Lung (tissue), 12 donors: ENCODE measurements around the gene TBKBP1. TPM values are rescaled to one million over a fixed set of nuclear protein-coding genes. Genes with fewer than 3 reads are reported as not detected.

Experiments
- ATAC-seq: fragments of 200-7000 bp; cut with Tn5 transposase; one replicate; pipeline ENCODE4 v1.9.1; 2020; ENCODE audit warnings: moderate number of reproducible peaks; ENCODE audit not compliant: insufficient read depth, low FRiP score
- DNase-seq, 3 donors: peaks; one replicate each; pipeline ENCODE4 v3.0.0-alpha.2; 2013 to 2017
- H3K27ac ChIP-seq, 2 donors: one replicate each; pipeline ENCODE4 v1.5.1; 2013; ENCODE audit warnings: mild to moderate bottlenecking in 2 of 2, moderate library complexity in 2 of 2, control low read depth in 1 of 2, inconsistent platforms in 1 of 2, low read depth in 1 of 2, low read length in 1 of 2
- H3K27me3 ChIP-seq, 3 donors: one replicate each; pipeline ENCODE4 v1.5.1; 2013; ENCODE audit warnings: low read length in 2 of 3; ENCODE audit not compliant: control insufficient read depth in 3 of 3, insufficient read depth in 3 of 3
- H3K36me3 ChIP-seq, 4 donors: one replicate each; pipeline ENCODE4 v1.5.1; 2013; ENCODE audit warnings: low read length in 4 of 4, mild to moderate bottlenecking in 1 of 4, moderate library complexity in 1 of 4; ENCODE audit not compliant: control insufficient read depth in 4 of 4, insufficient read depth in 4 of 4
- H3K4me1 ChIP-seq, 5 donors: one replicate each; pipeline ENCODE4 v1.5.1; 2013; ENCODE audit warnings: low read length in 5 of 5, mild to moderate bottlenecking in 2 of 5, moderate library complexity in 1 of 5; ENCODE audit not compliant: control insufficient read depth in 5 of 5, insufficient read depth in 5 of 5
- H3K4me3 ChIP-seq: one replicate; pipeline ENCODE4 v1.5.1; 2013; ENCODE audit warnings: mild to moderate bottlenecking, control low read depth, moderate library complexity
- H3K9ac ChIP-seq, 2 donors: one replicate each; pipeline ENCODE4 v1.5.1; 2013; ENCODE audit warnings: low read length in 2 of 2, control low read depth in 1 of 2; ENCODE audit not compliant: insufficient read depth in 1 of 2
- H3K9me3 ChIP-seq, 4 donors: one replicate each; pipeline ENCODE4 v1.5.1; 2013; ENCODE audit warnings: low read length in 3 of 4, mild to moderate bottlenecking in 1 of 4, moderate library complexity in 1 of 4; ENCODE audit not compliant: control insufficient read depth in 4 of 4, insufficient read depth in 3 of 4
- WGBS, 2 donors: extraction: QIAGEN DNeasy Blood & Tissue Kit; methylation state at CpG; one replicate each; pipeline ENCODE4 v1.1.7; 2013; 5-methylcytosine and 5-hydroxymethylcytosine counted together
- polyA plus RNA-seq, 2 donors: library from polyadenylated mRNA; stranded (reverse); fragments of 200-250 nt; gene quantifications; one replicate each; pipeline ENCODE4 v1.2.1, GENCODE V29; 2013
- total RNA-seq, 2 donors: library from RNA; depleted of rRNA in 1 of 2; stranded (reverse); fragments of >200 nt in 1 of 2; gene quantifications; one replicate each; pipeline ENCODE4 v1.2.1, GENCODE V29; 2014 to 2021
- TF ChIP-seq, protein P1 (sequence below): IDR thresholded peaks from 2 replicates; pipeline ENCODE4 v1.5.1; 2012; ENCODE audit warnings: mild to moderate bottlenecking; ENCODE audit errors: control extremely low read depth, extremely low read depth
- donor health status: control.
- donor health status: control.
- donor health status: Bipolar disorder and iron deficiency.
- donor health status: healthy.
- donor health status: DM: yes; HTN: yes; CAD: no.

TBKBP1 gene
- total and polyA plus RNA-seq, 4 donors: 9.0 to 14.0 (median 12.1) TPM

GRCh38 chr17:47700471-47701449, 6.8 kb downstream of the TBKBP1 start:
- Histone ChIP-seq H3K4me3 (no peak overlapping the region), H3K27me3 (no peaks in the 10 kb centered on the region), H3K27ac (no peak overlapping the region), H3K9ac (no peak overlapping the region), H3K36me3 (peaks cover 3 to 39% (median 20%) of the 10 kb centered on the region in 4 donors), H3K4me1 (peaks cover 0 to 13% (median 0%) of the 10 kb centered on the region in 5 donors), H3K9me3 (no peaks in the 10 kb centered on the region)
- WGBS, 2 donors: 86 to 91% methylated on average over 13 of the region's 13 CpGs
- DNase-seq (no peak), ATAC-seq (no peak)
- TF ChIP-seq, protein P1, sequence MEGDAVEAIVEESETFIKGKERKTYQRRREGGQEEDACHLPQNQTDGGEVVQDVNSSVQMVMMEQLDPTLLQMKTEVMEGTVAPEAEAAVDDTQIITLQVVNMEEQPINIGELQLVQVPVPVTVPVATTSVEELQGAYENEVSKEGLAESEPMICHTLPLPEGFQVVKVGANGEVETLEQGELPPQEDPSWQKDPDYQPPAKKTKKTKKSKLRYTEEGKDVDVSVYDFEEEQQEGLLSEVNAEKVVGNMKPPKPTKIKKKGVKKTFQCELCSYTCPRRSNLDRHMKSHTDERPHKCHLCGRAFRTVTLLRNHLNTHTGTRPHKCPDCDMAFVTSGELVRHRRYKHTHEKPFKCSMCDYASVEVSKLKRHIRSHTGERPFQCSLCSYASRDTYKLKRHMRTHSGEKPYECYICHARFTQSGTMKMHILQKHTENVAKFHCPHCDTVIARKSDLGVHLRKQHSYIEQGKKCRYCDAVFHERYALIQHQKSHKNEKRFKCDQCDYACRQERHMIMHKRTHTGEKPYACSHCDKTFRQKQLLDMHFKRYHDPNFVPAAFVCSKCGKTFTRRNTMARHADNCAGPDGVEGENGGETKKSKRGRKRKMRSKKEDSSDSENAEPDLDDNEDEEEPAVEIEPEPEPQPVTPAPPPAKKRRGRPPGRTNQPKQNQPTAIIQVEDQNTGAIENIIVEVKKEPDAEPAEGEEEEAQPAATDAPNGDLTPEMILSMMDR: no peak

DNA sequence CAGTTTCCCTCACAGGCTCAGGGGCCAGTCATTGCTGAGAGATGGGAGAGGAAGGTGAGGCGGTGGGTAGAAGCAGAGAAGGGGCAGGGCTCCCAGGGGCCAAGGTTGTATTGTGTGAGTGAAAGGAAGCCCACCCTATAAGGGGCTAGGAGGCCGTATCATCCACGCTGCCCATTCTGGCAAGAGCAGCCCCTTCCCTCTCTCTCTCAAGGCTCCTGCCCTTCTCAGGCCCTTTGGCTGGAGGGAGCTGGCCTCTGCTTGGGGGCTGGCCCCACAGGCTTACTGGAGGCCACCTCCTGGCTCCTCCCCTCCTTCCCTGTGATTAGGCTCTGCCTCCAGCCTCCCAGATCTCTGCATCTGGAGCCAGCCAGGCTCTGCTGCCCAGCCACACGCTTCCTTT, 7.6 kb downstream of the TBKBP1 start:
- H3K4me1 ChIP-seq: peaks cover 0 to 12% (median 3%) of the 10 kb centered on the region in 5 donors
- no peak overlapping the region for H3K4me3 ChIP-seq
- H3K27ac ChIP-seq: no peak overlapping the region
- H3K9me3 ChIP-seq: no peaks in the 10 kb centered on the region
- 94 to 95% methylated on average over 4 of the region's 4 CpGs for WGBS, 2 donors
- H3K9ac ChIP-seq: no peak overlapping the region
- DNase-seq (no peak), ATAC-seq (no peak)
- H3K27me3 ChIP-seq: no peaks in the 10 kb centered on the region
- TF ChIP-seq, protein P1: no peak
- H3K36me3 ChIP-seq: peaks cover 3 to 36% (median 22%) of the 10 kb centered on the region in 4 donors

GRCh38 chr17:47702391-47702995, 8.5 kb downstream of the TBKBP1 start:
- Histone ChIP-seq H3K4me1 (peaks cover 0 to 10% (median 5%) of the 10 kb centered on the region in 5 donors), H3K9ac (no peak overlapping the region), H3K27ac (no peak overlapping the region), H3K4me3 (no peak overlapping the region), H3K9me3 (no peaks in the 10 kb centered on the region), H3K27me3 (no peaks in the 10 kb centered on the region), H3K36me3 (peaks cover 3 to 30% (median 17%) of the 10 kb centered on the region in 4 donors)
- ATAC-seq (no peak), DNase-seq (no peak)
- WGBS, 2 donors: 85 to 87% methylated on average over 12 of the region's 12 CpGs
- TF ChIP-seq, protein P1: no peak
